Measurements from ENCODE around the gene TPCN1. TPM values are rescaled to one million over a fixed set of nuclear protein-coding genes. Genes with fewer than 3 reads are reported as not detected.

The TPCN1 gene
- polyA plus RNA-seq, 1 experiment: 31.9 TPM

- peaks cover 8% of the 10 kb centered on the region for H3K36me3 ChIP-seq (ENCODE audit: control insufficient read depth, insufficient read depth, low read length)
- no peak overlapping the region for H3K4me3 ChIP-seq (ENCODE audit: low read depth, low read length)
- ChIA-PET POLR2A (interaction anchor here (0.6 kb wide), 1 partner anchor 1093 kb away, joined by 11 read pairs; no protein-coding TSS in a partner anchor), CTCF (interaction anchor here (1.0 to 3.0 kb wide), 5 partner anchors 9 to 230 kb away, joined by 3 to 14 read pairs (median 5); no protein-coding TSS in a partner anchor)
- H3K27me3 ChIP-seq (ENCODE audit: control insufficient read depth, insufficient read depth, low read length): no peaks in the 10 kb centered on the region
- no peak for DNase-seq (ENCODE audit: low read depth)
- no peak for TF ChIP-seq CTCF (IDR thresholded peaks at IDR 0.05; ENCODE audit: insufficient read depth, low read depth, low read length)
Measured at GRCh38 chr12:113195598-113195997, 25.7 kb upstream of the TPCN1 start.

- no peak overlapping the region for H3K4me3 ChIP-seq (ENCODE audit: low read depth, low read length)
- CTCF ChIA-PET: interaction anchor here (0.7 to 3.0 kb wide), 3 partner anchors 8 to 229 kb away, joined by 3 to 14 read pairs (median 4); no protein-coding TSS in a partner anchor
- peaks cover 3% of the 10 kb centered on the region for H3K36me3 ChIP-seq (ENCODE audit: control insufficient read depth, insufficient read depth, low read length)
- TF ChIP-seq CTCF (IDR thresholded peaks at IDR 0.05; ENCODE audit: insufficient read depth, low read depth, low read length): no peak
- H3K27me3 ChIP-seq (ENCODE audit: control insufficient read depth, insufficient read depth, low read length): no peaks in the 10 kb centered on the region
- POLR2A ChIA-PET: no interaction called here
- no peak for DNase-seq (ENCODE audit: low read depth)
Measured at GRCh38 chr12:113196582-113196981, 24.7 kb upstream of the TPCN1 start.

GRCh38 chr12:113196990-113197389 is 24.3 kb upstream of the TPCN1 start:
- TF ChIP-seq CTCF (IDR thresholded peaks at IDR 0.05; ENCODE audit: insufficient read depth, low read depth, low read length): peak; percentile 84
- Histone ChIP-seq H3K4me3 (ENCODE audit: low read depth, low read length) (no peak overlapping the region), H3K27me3 (ENCODE audit: control insufficient read depth, insufficient read depth, low read length) (no peaks in the 10 kb centered on the region), H3K36me3 (ENCODE audit: control insufficient read depth, insufficient read depth, low read length) (no peaks in the 10 kb centered on the region; the same call in 1 of the 2 replicates)
- POLR2A ChIA-PET: no interaction called here
- DNase-seq (ENCODE audit: low read depth): no peak
- CTCF ChIA-PET: interaction anchor here (0.5 to 0.9 kb wide), 3 partner anchors 35 to 228 kb away, joined by 3 to 4 read pairs (median 3); no protein-coding TSS in a partner anchor

GRCh38 chr12:113197518-113198077 is 23.7 kb upstream of the TPCN1 start:
- CTCF ChIA-PET: interaction anchor here (0.5 to 1.0 kb wide), 2 partner anchors 35 to 228 kb away, joined by 3 read pairs; no protein-coding TSS in a partner anchor
- Histone ChIP-seq H3K27me3 (ENCODE audit: control insufficient read depth, insufficient read depth, low read length) (no peaks in the 10 kb centered on the region), H3K36me3 (ENCODE audit: control insufficient read depth, insufficient read depth, low read length) (no peaks in the 10 kb centered on the region), H3K4me3 (ENCODE audit: low read depth, low read length) (no peak overlapping the region)
- no peak for DNase-seq (ENCODE audit: low read depth)
- TF ChIP-seq CTCF (IDR thresholded peaks at IDR 0.05; ENCODE audit: insufficient read depth, low read depth, low read length): no peak
- POLR2A ChIA-PET: no interaction called here

GRCh38 chr12:113198296-113198695 is 23.0 kb upstream of the TPCN1 start:
- no peaks in the 10 kb centered on the region for H3K36me3 ChIP-seq (ENCODE audit: control insufficient read depth, insufficient read depth, low read length)
- CTCF ChIA-PET: interaction anchor here (1.0 kb wide), 1 partner anchor 227 kb away, joined by 3 read pairs; no protein-coding TSS in a partner anchor
- TF ChIP-seq CTCF (IDR thresholded peaks at IDR 0.05; ENCODE audit: insufficient read depth, low read depth, low read length): no peak
- no peak overlapping the region for H3K4me3 ChIP-seq (ENCODE audit: low read depth, low read length)
- DNase-seq (ENCODE audit: low read depth): no peak
- no peaks in the 10 kb centered on the region for H3K27me3 ChIP-seq (ENCODE audit: control insufficient read depth, insufficient read depth, low read length)
- POLR2A ChIA-PET: no interaction called here

Data from BJ (cell line).